ENCODE results near the gene EIF3K.
A peak's percentile ranks its signal among the peaks of the same experiment; 100 is the strongest.
"Not testable (repeated sequence)": the region's sequence is repeated elsewhere in the genome, so short reads cannot be mapped to it uniquely, and the experiment has no call there.

EIF3K gene, protein sequence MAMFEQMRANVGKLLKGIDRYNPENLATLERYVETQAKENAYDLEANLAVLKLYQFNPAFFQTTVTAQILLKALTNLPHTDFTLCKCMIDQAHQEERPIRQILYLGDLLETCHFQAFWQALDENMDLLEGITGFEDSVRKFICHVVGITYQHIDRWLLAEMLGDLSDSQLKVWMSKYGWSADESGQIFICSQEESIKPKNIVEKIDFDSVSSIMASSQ

DNA sequence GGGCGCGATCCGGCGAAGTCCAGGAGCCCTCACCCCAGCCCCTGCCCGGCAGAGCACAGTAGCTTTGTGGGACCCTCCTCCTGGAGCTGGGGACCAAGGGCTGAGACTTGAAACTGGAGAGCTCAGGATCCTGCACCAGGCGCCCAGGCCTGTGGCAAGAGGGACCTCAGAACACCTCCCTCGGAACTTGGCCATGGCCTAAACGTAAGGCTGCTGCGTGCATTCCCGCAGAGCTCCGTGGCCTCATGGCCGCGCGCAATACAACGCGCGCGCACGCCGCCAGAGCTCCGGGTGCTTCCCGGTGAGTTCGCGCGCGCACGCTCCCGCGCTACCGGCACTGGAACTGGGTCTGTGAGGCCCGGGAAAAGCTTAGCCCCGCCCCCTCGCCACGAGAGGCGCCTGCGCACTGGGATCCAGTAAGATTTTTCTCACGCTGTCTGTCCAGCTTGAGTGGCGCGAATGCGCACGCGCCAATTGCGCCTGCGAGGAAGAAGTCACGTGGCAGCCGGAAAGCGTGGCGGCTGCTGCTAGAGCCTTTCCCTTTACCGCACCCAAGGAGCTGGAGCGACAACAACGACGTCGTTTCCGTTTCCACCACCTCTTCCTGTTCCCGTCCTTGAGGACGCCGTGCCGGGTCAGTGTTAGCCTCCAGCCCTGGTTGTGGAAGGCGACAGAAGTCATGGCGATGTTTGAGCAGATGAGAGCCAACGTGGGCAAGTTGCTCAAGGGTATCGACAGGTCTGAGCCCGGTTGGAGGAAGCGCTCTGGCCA lies at the start of gene EIF3K:
TSS of gene EIF3K (plus strand) at position 599 of the 771 bp plus-strand sequence. CDS start at position 680, 81 bp downstream.
- peak; percentile 97 for DNase-seq

DNA sequence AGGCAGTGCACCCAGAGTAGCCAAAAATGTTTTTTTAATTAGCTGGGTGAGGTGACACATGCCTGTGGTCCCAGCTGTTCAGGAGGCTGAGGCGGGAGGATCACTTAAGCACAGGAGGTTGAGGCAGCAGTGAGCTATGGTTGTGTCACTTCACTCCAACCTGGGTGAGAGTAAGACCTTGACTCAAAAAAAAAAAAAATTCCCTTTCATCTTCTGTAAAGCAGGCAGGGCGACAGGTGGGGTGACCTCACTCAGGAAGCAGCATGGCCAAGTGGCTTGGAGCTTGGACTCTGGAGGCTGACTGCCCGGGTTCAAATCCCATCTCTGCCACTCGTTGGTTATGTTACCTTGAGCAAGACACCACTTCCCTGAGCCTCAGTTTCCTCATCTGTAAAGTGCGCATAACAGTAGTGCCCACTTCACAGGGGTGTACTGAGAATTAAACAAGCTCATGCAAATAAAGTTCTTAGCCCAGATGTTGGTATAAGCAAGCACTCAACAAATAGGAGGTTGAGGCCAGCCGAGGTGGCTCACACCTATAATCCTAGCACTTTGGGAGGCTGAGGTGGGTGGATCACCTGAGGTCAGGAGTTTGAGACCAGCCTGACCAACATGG lies 49.5 kb upstream of the EIF3K start:
- no peak for DNase-seq

DNA sequence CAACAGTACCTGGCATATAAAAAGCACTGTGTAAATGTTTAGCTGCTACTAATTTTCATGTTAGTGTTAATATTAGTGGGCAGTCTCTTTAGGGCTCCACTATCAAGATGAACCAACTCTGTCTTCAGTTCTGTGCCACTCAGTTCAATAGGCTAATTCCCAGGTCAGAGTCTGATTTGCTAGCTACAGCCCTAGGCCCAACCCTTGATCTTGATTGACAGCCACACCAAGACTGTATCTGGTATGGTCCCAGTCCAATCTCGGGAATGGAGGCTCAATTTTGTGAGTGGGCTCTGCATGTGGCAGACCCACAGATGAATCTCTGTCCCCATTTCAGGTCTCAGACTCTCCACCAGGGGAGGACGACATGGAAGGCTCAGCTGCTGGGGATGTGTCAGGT lies 47.3 kb upstream of the EIF3K start:
- no peak for DNase-seq

DNA sequence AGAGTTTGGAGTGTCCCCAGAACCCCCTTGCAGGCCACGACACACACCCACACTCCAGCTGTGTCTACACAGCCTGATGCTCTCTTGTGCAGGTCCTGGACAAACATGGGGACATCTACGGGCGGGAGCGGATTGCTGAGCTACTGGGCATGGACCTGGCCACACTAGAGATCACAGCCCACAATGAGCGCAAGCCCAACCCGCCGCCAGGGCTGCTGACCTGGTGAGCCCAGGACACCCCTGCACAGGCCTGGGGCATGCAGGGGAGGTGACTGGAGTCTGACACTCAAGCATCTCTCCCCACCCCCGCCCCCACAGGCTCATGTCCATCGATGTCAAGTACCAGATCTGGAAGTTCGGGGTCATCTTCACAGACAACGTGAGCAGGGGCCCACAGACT lies 41.2 kb upstream of the EIF3K start:
- DNase-seq, result no peak

DNA sequence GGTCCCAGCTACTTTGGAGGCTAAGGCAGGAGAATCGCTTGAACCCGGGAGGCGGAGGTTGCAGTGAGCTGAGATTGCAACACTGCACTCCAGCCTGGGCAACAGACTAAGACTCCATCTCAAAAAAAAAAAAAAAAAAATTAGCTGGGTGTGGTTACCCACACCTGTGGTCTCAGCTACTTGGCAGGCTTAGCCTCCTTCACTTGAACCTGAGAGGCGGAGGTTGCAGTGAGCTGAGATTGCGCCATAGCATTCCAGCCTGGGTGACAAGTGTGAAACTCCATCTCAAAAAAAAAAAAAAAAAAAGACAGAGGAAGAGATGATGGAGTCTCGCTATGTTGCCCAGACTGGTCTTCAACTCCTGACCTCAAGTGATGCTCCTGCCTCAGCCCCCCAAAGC lies 39.7 kb upstream of the EIF3K start:
- DNase-seq, result peak; percentile 32

DNA sequence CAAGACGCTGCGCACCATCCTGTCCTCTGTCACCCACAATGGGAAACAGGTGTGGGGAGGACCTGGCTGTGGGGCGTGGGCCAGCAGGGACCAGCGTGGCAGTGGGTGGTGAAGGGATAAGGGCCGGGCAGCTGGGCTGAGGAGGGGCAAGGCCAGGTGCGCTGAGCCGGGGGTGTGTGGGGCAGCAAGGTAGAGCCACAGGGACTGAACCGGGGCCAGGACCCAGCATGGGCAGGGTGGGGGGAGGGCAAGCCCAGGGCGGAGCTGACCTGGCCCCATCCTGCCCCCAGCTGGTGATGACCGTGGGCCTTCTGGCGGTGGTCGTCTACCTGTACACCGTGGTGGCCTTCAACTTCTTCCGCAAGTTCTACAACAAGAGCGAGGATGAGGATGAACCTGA lies 38.9 kb upstream of the EIF3K start:
- no peak for DNase-seq

DNA sequence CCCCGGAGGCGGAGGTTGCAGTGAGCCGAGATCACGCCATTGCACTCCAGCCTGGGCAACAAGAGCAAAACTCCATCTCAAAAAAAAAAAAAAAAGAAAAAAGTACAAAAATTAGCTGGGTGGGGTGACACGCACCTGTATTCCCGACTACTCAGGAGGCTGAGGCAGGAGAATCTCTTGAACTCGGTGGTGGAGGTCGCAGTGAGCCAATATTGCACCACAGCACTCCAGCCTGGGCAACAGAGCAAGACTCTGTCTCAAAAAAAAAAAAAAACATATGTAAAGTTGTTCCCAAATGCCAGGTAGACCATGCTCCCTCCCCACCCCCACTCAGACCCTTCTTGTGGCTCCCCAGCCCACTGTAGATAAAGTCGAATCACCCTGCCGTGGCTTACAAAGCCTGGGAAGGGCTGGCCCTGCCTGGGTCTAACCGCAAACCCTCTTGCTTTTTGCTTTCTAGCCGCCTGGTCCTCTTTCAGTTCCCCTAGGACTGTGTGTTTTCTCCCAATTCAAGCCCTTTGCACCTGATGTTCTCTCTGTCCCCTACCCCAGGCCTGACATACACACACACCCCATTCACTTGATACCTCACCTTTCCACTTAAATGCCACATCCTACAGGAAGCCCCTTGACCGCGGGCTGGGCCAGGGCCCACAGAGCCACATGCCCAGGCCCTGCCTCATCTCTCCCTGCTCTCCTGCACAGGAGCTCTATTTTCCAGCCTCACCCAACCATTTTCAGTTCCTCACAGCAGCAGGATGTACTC lies 35.6 kb upstream of the EIF3K start:
- DNase-seq, result no peak

DNA sequence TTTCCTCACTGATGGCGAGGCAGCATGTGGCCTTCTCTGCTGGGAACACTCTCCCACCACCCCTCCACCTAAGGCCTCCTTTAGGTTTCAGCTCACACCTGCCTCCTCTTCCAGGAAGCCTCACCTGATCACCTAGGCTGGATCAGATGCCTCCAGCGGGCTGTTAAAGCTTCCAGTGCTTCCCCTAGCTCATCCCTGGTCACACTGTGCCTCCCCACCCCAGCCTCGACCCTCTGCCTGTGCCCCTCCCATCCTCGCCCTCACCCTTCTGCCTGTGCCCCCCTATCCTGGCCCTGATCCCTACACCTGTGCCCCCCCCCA lies 35.0 kb upstream of the EIF3K start:
- DNase-seq, result no peak

DNA sequence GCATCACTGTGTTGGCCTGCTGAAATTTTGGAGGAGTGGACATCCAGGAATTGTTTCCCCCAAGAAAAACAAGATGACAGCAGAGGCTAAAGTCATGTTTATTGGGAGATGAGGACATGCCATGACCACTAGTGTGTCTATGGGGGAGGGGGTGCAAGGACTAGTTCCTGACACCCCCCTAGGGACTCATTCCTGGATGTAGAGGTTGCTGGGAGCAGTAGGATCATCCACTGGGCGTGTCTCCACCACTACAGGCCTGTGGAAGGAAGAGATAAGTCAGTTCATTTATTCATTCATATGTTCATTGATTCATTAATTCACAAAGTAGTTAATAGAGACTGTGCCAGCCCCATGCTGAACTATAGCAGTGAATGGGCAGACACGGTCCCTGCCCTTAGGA lies 31.4 kb upstream of the EIF3K start:
- no peak for DNase-seq

DNA sequence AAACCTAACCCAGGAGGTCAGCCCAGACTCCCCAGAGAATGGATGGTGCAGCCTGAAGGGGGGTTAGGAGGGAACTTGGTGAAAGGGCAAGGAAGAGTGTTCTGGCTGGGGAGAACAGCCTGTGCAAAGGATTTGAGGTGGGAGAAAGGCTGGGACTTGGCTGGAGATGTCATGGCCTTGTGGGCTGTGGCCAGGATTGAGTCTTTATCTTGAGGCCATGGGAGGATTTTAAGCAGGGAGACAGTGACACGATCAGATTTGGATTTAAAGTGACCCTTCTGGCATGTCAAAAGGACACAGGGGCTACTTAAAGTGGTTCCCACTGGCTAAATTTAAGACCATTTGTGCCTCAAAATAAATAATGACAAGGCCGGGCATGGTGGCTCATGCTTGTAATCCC lies 30.9 kb upstream of the EIF3K start:
- DNase-seq, result no peak

DNA sequence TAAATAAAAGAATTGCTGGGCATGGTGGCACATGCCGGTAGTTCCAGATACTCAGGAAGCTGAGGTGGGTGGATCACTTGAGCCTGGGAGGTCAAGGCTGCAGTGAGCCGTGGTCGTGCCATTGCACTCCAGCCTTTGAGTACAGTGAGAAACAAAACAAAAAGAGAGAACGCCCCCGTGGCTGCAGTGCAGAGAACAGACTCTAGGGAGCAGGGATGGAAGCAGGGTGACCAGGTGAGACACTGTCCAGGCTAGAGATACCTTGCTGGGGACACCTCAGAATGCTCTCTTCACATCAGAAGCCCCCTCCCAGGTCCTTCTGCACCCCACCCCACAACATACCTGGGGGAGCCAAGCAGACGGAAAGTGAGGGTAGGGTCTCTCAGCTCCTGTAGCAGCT lies 26.0 kb upstream of the EIF3K start:
- DNase-seq, result no peak

DNA sequence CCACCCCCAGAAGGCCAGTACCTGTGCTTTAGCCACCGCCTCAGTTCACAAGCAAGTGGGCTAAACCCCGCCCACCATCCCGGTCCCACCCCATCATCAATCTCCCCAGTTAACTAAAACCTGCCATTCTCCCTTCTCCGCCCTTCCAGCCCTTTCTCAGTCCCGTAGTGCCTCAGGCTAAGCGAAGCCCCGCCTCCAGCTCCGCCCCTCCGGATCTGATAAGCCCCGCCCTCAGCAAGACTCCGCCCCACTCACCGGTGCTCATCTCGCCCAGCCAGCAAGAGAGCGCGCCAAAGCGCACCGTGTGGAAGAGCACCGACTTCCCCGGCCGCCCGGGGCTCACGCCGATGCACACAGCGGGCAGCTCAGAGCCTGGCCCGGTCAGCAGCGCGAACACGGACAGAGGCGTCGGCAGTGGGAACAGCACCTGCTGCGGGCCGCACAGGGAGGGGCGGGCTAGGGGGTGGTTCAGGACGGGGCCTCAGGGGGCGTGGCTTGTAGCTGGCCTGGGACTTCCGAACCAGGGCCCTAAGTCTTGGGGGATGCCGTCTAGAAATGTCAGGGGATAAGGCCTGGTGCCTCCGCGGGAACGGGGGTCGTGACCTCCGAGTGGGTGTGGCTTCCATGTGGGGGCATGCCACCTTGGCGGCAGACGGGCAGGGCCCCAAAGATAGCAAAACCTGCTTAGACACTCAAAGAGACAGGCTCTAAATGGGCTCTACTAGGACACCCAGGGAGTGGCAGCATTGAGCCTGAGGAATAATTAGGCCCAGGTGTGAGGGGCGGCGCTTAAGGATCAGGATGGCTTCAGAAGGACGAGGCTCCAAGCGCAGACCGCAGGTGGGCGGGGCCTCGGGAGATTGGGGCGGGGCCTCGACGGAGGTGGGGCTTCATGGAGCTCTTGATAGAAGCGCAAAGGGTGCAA lies 22.7 kb upstream of the EIF3K start:
- DNase-seq, result peak; percentile 24

DNA sequence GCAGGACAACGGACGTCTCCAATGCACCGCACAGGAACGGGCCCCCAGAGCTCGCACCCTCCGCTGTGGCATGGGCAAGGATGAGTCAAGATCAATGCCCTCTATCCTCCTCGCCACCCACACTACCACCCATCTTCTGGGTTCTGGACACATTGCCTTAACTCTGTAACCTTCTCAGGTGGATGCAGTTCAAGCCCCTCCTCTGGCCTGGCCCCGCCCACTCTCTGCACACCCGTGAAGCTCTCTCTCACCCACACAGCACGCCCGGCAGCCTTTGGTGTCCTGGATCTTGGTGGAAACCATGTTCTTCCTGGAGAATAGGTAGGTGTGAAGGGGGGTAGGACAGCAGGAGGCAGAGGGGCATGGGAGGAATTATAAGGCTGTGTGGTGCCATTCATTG lies 21.9 kb upstream of the EIF3K start:
- DNase-seq, result no peak

DNA sequence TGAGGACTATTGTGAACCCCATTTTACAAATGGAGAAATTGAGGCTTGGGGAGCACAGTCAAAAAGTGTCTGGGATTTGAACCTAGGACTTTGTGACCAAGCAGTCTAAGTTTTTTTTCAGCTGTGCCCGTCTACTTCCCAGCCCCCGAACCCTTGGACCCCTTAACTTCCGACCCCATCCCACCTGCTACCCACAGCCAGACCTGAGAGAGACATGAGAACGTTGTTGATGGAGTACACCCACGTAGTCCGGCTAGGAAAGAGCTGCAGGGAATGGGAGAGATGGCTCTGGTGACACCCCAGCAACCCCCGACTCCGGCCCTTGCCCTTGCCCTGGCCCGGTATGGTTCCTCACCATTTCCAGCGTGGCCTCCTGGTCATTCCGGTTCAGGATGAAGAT lies 19.3 kb upstream of the EIF3K start:
- DNase-seq, result no peak

DNA sequence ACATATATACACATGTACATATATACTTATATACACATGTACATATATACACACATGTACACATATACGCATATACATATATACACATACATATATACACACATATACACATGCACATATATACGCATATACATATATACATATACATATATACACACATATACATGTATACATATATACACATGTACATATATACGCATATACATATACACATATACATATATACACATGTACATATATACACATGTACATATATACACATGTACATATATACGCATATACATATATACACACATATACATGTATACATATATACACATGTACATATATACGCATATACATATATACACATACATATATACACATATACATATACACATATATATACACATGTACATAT lies 16.1 kb upstream of the EIF3K start:
- not testable (repeated sequence) for DNase-seq

DNA sequence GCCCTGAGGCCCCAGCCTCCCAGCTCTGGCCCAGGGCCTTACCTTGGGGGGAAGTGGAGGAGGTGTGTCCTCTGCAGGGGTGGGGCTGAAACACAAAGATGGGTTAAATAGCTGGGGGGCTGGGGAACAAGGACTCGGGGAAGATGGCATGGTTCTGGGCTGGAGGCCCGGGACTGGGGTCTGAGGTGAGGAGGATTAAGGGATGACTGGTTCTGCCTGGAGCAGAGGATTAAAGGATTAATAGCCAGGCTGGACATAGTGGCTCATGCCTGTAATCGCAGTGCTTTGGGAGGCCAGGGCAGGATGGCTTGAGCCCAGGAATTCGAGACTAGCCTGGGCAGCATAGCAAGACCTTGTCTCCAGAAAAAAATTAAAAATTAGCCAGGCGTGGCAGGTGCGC lies 12.9 kb upstream of the EIF3K start:
- no peak for DNase-seq

DNA sequence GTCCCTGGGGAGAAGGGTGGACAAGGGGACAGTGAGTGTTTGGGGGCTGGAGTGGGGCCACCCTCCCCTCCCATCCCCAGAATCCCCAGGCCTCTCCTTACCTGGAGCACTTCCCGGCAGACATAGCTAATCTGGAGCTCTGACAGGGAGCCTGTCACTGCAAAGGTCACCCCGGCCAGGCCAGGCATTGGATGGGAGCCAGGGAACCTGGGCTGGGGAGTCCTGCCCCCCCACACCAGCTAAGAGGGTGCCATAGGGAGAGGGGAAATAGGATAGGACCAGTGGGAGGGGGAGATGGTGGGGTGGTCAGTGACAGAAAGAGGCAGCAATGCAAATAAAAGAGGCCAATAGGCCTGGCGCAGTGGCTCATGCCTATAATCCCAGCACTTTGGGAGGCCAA lies 4.7 kb upstream of the EIF3K start:
- no peak for DNase-seq

DNA sequence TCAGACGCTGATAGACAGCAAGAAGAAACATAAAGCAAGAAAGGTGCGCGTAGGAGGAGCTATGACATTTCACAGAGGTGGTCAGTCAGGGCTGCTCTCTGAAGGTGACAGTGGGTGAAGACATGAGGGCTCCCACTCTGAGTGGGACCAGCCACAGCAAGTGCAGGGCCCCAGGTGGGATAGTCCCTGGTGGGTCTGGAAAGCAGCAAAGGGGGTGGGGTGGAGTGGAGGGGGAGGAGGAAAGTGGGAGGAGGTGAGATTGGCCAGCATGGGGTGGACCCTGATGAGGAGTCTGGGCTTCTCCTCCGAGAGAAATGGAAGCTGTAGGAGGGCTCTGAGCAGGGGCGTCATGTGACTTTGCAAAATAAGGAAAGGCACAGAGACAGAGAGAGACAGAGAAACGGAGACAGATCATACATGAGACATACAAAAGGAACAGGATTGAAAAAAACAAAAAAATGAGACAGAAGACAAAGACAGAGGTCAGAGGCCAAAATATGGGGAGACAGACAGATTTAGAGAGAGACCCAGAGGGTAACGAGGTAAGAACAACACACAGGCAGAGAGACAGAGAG lies 3.9 kb upstream of the EIF3K start:
- no peak for DNase-seq

DNA sequence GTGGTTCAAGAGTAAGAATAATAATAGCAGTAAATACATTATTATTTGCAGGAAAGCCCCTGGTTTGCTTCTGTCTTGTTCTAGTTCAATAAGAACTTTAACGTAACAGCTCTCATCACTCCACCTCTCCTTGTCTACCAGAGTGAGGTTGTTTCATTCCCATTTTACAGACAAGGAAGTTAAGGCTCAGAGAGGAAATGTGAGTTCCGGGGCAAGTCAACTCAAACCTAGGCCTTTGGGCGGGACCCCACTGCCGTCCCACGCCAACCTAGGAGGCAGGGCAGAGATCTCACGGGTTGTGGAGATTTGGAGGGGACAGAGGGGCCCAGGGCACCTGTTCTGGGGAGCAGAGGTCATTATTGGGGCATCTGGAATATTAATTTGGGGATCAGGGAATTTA lies 2.7 kb upstream of the EIF3K start:
- no peak for DNase-seq

DNA sequence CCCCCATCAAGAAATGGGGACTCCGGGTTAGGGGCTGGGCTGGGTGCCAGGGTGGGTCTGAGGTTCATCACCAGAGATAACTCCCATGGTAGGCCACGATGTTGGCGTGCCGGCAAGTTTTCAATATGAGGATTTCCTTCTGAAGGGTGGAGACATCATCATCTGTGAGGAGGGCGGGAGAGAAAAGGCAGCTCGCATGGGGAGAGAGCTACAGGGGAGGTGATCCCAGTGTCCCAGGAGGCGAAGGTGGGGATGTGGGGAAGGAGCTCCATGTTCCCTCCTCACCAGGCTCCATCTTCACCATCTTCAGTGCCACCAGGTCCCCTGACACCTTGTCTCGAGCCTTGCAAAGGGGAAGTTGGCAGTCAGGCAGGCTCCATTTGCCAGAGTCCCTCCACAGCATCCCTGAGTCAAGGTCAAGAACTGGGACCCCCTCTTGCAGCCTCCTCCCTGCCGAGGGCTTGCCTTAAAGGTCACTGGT lies 1.7 kb upstream of the EIF3K start:
- no peak for DNase-seq

DNA sequence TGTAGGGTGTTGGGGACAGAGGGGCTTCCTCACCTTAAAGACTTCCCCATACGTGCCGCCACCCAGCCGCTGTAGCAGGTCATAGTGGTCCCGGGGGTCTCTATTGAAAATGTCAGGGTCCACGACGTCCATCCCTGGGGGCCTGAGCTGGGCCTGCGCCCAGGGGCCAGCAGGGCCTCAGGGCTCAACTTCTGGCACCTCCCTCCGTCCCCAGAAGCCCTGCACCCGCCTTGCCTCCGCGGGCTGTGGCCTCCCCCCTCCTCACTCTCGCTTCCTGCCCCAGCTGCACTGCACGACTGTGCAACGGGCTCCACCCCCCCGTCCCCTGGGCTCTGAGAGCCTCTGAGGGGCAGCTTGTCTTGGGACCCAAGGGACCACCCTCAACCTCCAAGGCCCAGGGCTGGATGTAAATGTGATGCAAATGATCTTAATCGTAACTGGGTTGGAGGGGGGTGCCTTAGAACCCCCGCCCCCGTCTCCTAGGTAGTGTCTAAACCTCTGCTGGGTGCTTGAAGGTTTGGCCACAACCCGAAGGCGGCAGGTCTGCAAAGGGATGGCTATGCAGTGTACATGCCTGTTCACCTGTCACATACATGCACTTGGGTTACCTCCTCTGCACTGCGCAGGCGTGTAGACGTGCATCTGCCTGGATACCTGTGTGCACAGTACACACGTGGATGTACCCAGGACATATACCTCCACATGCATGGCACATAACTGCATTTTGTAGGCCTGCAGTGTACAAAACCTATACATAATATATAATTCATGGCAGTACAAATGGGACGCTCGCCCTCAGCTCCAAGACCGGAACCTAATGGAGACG lies 1.0 kb upstream of the EIF3K start, which contains the start of gene MAP4K1:
TSS of gene MAP4K1 (minus strand) at position 190 of the 826 bp plus-strand sequence. CDS start at position 132, 58 bp downstream.
- DNase-seq, result peak; percentile 63
